ENCODE data around the gene COLGALT1.

- TF ChIP-seq CTCF (conservative IDR thresholded peaks at IDR 0.05; ENCODE audit: low read depth in 2 of 2) (no peak), EZH2phosphoT487 (IDR thresholded peaks at IDR 0.05; ENCODE audit: unreplicated experiment) (no peak), EZH2 (IDR thresholded peaks at IDR 0.05; ENCODE audit: low read depth, unreplicated experiment) (no peak), POLR2AphosphoS5 (IDR thresholded peaks at IDR 0.05; ENCODE audit: low read depth) (no peak)
- TF ChIP-seq, protein P1, sequence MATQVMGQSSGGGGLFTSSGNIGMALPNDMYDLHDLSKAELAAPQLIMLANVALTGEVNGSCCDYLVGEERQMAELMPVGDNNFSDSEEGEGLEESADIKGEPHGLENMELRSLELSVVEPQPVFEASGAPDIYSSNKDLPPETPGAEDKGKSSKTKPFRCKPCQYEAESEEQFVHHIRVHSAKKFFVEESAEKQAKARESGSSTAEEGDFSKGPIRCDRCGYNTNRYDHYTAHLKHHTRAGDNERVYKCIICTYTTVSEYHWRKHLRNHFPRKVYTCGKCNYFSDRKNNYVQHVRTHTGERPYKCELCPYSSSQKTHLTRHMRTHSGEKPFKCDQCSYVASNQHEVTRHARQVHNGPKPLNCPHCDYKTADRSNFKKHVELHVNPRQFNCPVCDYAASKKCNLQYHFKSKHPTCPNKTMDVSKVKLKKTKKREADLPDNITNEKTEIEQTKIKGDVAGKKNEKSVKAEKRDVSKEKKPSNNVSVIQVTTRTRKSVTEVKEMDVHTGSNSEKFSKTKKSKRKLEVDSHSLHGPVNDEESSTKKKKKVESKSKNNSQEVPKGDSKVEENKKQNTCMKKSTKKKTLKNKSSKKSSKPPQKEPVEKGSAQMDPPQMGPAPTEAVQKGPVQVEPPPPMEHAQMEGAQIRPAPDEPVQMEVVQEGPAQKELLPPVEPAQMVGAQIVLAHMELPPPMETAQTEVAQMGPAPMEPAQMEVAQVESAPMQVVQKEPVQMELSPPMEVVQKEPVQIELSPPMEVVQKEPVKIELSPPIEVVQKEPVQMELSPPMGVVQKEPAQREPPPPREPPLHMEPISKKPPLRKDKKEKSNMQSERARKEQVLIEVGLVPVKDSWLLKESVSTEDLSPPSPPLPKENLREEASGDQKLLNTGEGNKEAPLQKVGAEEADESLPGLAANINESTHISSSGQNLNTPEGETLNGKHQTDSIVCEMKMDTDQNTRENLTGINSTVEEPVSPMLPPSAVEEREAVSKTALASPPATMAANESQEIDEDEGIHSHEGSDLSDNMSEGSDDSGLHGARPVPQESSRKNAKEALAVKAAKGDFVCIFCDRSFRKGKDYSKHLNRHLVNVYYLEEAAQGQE (IDR thresholded peaks at IDR 0.05; ENCODE audit: unreplicated experiment), result no peak
Measured at GRCh38 chr19:17618281-17618903, 62.9 kb downstream of the COLGALT1 start.
